HG03039 (cell line): ENCODE results near the gene DACH1.

Experiments used
- ATAC-seq: cut with Tn5 transposase; IDR thresholded peaks from one replicate; pipeline ENCODE4 v1.9.1; 2021; ENCODE audit warnings: mild to moderate bottlenecking, moderate library complexity; ENCODE audit not compliant: unreplicated experiment

DACH1 gene

GRCh38 chr13:71830736-71831135 is 36.3 kb downstream of the DACH1 start:
- no peak for ATAC-seq

GRCh38 chr13:71830323-71830722 is 36.7 kb downstream of the DACH1 start:
- ATAC-seq: no peak

GRCh38 chr13:71829547-71829946 is 37.5 kb downstream of the DACH1 start:
- no peak for ATAC-seq

- ATAC-seq: no peak
Observed at GRCh38 chr13:71828564-71828963, 38.4 kb downstream of the DACH1 start.

- no peak for ATAC-seq
Observed at GRCh38 chr13:71828117-71828516, 38.9 kb downstream of the DACH1 start.

- ATAC-seq: no peak
Observed at GRCh38 chr13:71827241-71827640, 39.8 kb downstream of the DACH1 start.

- no peak for ATAC-seq
Observed at GRCh38 chr13:71820699-71821098, 46.3 kb downstream of the DACH1 start.

- ATAC-seq: no peak
Observed at GRCh38 chr13:71817335-71817734, 49.7 kb downstream of the DACH1 start.

GRCh38 chr13:71814806-71815360 is 52.1 kb downstream of the DACH1 start:
- no peak for ATAC-seq

- ATAC-seq: no peak
Observed at GRCh38 chr13:71813187-71813586, 53.8 kb downstream of the DACH1 start.

GRCh38 chr13:71811344-71811743 is 55.7 kb downstream of the DACH1 start:
- no peak for ATAC-seq

GRCh38 chr13:71808708-71809107 is 58.3 kb downstream of the DACH1 start:
- no peak for ATAC-seq

GRCh38 chr13:71806886-71807285 is 60.1 kb downstream of the DACH1 start:
- no peak for ATAC-seq

- no peak for ATAC-seq
Observed at GRCh38 chr13:71803066-71803465, 63.9 kb downstream of the DACH1 start.

GRCh38 chr13:71801781-71802180 is 65.2 kb downstream of the DACH1 start:
- ATAC-seq: no peak

GRCh38 chr13:71801165-71801760 is 65.7 kb downstream of the DACH1 start:
- ATAC-seq: no peak

- ATAC-seq: no peak
Observed at GRCh38 chr13:71799324-71799723, 67.7 kb downstream of the DACH1 start.

GRCh38 chr13:71798707-71799106 is 68.3 kb downstream of the DACH1 start:
- ATAC-seq: no peak

- ATAC-seq: no peak
Observed at GRCh38 chr13:71797517-71797916, 69.5 kb downstream of the DACH1 start.

GRCh38 chr13:71789693-71790329 is 77.2 kb downstream of the DACH1 start:
- ATAC-seq: no peak

- ATAC-seq: no peak
Observed at GRCh38 chr13:71789037-71789436, 78.0 kb downstream of the DACH1 start.

GRCh38 chr13:71787414-71787813 is 79.6 kb downstream of the DACH1 start:
- ATAC-seq: no peak

GRCh38 chr13:71786875-71787274 is 80.1 kb downstream of the DACH1 start:
- no peak for ATAC-seq
